GM19351 (cell line): ENCODE measurements around the gene HCRTR2.

Source experiments
- ATAC-seq: cut with Tn5 transposase; IDR thresholded peaks from one replicate; pipeline ENCODE4 v1.9.1; 2021; ENCODE audit warnings: mild to moderate bottlenecking, moderate library complexity; ENCODE audit not compliant: unreplicated experiment

The HCRTR2 gene

GRCh38 chr6:55319961-55320695 lies 145.8 kb downstream of the HCRTR2 start:
- no peak for ATAC-seq

- no peak for ATAC-seq
These were observed 146.4 kb downstream of the HCRTR2 start for GRCh38 chr6:55320696-55321086.

- ATAC-seq: no peak
These were observed 152.9 kb downstream of the HCRTR2 start, which contains the start of gene GFRAL for GRCh38 chr6:55327169-55327568. Gene GFRAL (plus strand): TSS chr6:55327469. CDS start chr6:55327555, 86 bp downstream.
